CD8-positive, alpha-beta memory T cell (primary cell): ENCODE data around the gene ZIC2. TPM values are rescaled to one million over a fixed set of nuclear protein-coding genes. Genes with fewer than 3 reads are reported as not detected.
"Not testable (repeated sequence)": the region's sequence is repeated elsewhere in the genome, so short reads cannot be mapped to it uniquely, and the experiment has no call there.

Experiments
- CTCF ChIA-PET: fragments of 350-600 bp; sonication (Branson Sonifier 250); formaldehyde crosslinking; loops from one replicate; lab custom pipeline; 2021; ENCODE audit warnings: antibody characterized with exemption; lab: Charles Lee
- POLR2A ChIA-PET: fragments of 350-600 bp; sonication (Branson Sonifier 250); formaldehyde crosslinking; loops from one replicate; lab custom pipeline; 2021; ENCODE audit warnings: antibody characterized with exemption; lab: Charles Lee
- DNase-seq, 5 donors: peaks; one replicate each; pipeline versions ENCODE4 v3.0.0 to v3.0.0-alpha.2; 2020 to 2022; ENCODE audit warnings: mixed read lengths in 1 of 5
- H3K27ac ChIP-seq: one replicate; pipeline ENCODE4 v1.7.0; 2013; ENCODE audit warnings: low read depth, mild to moderate bottlenecking, low read length, moderate library complexity
- H3K27me3 ChIP-seq: 2 replicates; pipeline ENCODE4 v1.7.0; 2013; ENCODE audit warnings: low read length, mild to moderate bottlenecking; ENCODE audit not compliant: insufficient read depth, poor library complexity, severe bottlenecking
- H3K36me3 ChIP-seq: 2 replicates; pipeline ENCODE4 v1.7.0; 2013; ENCODE audit warnings: mild to moderate bottlenecking, low read length, moderate library complexity; ENCODE audit not compliant: insufficient read depth
- H3K4me1 ChIP-seq: 2 replicates; pipeline ENCODE4 v1.7.0; 2013; ENCODE audit warnings: mild to moderate bottlenecking, low read length, moderate library complexity; ENCODE audit not compliant: insufficient read depth
- H3K4me3 ChIP-seq: 2 replicates; pipeline ENCODE4 v1.7.0; 2013; ENCODE audit warnings: mild to moderate bottlenecking, low read length
- H3K9me3 ChIP-seq: 2 replicates; pipeline ENCODE4 v1.7.0; 2013; ENCODE audit warnings: mild to moderate bottlenecking, low read length
- H3K27ac Mint-ChIP-seq, 8 donors: one replicate each; pipeline ENCODE4 v1.8.0; 2020 to 2021; ENCODE audit warnings: mixed read lengths in 8 of 8, mild to moderate bottlenecking in 6 of 8, inconsistent platforms in 3 of 8, moderate library complexity in 3 of 8
- H3K27me3 Mint-ChIP-seq, 2 donors: one replicate each; pipeline ENCODE4 v1.8.0; 2020 to 2021; ENCODE audit warnings: mixed read lengths in 2 of 2, mild to moderate bottlenecking in 1 of 2, moderate library complexity in 1 of 2
- H3K36me3 Mint-ChIP-seq, 3 donors: one replicate each; pipeline ENCODE4 v1.8.0; 2020 to 2021; ENCODE audit warnings: mixed read lengths in 3 of 3, inconsistent platforms in 1 of 3, mild to moderate bottlenecking in 1 of 3
- H3K4me1 Mint-ChIP-seq, 3 donors: one replicate each; pipeline ENCODE4 v1.8.0; 2020 to 2021; ENCODE audit warnings: mixed read lengths in 3 of 3, inconsistent platforms in 1 of 3, mild to moderate bottlenecking in 1 of 3
- H3K4me3 Mint-ChIP-seq, 7 donors: one replicate each; pipeline ENCODE4 v1.8.0; 2020 to 2021; ENCODE audit warnings: mixed read lengths in 7 of 7, mild to moderate bottlenecking in 6 of 7, moderate library complexity in 4 of 7, inconsistent platforms in 2 of 7
- H3K9me3 Mint-ChIP-seq, 5 donors: one replicate each; pipeline ENCODE4 v1.8.0; 2020 to 2022; ENCODE audit warnings: mixed read lengths in 5 of 5, mild to moderate bottlenecking in 3 of 5, moderate library complexity in 2 of 5, inconsistent platforms in 1 of 5
- polyA plus RNA-seq: library from polyadenylated mRNA; unstranded; fragments of 300-500 nt; fragmentation: Illumina TruSeq; gene quantifications from one replicate; pipeline ENCODE4 v1.2.3, GENCODE V29; 2021
- total RNA-seq, 2 experiments: library from RNA; stranded (reverse); gene quantifications; one replicate each; pipeline ENCODE4 v1.2.3, GENCODE V29; 2021

ZIC2 gene
- total and polyA plus RNA-seq, 3 experiments from 2014 or later = not detected

DNA sequence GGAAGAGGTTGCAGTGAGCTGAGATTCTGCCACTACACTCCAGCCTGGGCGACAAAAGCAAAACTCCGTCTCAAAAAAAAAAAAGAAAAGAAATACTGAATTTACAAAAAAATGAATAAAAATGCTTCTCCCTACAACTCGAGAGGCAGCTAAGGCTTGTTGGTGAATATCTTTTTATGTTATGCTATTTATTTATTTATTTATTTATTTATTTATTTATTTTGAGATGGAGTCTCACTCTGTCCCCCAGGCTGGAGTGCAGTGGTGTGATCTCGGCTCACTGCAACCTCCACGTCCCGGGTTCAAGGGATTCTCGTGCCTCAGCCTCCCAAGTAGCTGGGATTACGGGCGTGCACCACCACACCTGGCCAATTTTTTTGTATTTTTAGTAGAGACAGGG is 51.1 kb downstream of the ZIC2 start:
- H3K27ac Mint-ChIP-seq, H3K4me1 Mint-ChIP-seq, DNase-seq, H3K9me3 Mint-ChIP-seq, H3K4me3 ChIP-seq, H3K27ac ChIP-seq, H3K36me3 ChIP-seq, H3K4me3 Mint-ChIP-seq, H3K27me3 ChIP-seq, H3K9me3 ChIP-seq, POLR2A ChIA-PET, H3K4me1 ChIP-seq, H3K36me3 Mint-ChIP-seq: not testable (repeated sequence)
- CTCF ChIA-PET = interaction anchor here (0.6 kb wide), 1 partner anchor 11 kb away, joined by 3 read pairs; no protein-coding TSS in a partner anchor
- H3K27me3 Mint-ChIP-seq = peaks cover 7 to 24% of the 10 kb centered on the region in 2 donors

DNA sequence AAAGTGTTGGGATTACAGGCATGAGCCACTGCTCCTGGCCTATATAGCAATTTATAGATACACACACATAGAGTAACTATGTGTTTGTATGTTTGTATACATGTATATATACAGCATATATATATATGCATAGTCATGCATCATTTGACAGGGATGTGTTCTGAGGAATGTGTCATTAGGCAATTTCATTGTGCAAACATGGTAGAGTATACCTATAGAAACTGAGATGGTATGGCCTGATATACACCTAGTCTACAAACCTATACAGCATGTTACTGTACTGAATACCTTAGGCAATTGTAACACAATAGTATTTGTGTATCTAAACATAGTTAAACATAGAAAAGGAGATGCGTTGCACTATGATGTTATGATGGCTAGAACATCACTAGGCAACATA is 54.4 kb downstream of the ZIC2 start:
- ChIA-PET CTCF (no interaction called here), POLR2A (no interaction called here)
- H3K4me1 ChIP-seq = no peaks in the 10 kb centered on the region
- no peaks in the 10 kb centered on the region for H3K9me3 ChIP-seq
- Mint-ChIP-seq H3K27ac (no peak overlapping the region), H3K36me3 (no peaks in the 10 kb centered on the region), H3K4me3 (no peak overlapping the region), H3K4me1 (no peaks in the 10 kb centered on the region), H3K27me3 (peaks cover 5 to 24% of the 10 kb centered on the region in 2 donors), H3K9me3 (no peaks in the 10 kb centered on the region)
- H3K27ac ChIP-seq = no peak overlapping the region
- H3K27me3 ChIP-seq = no peaks in the 10 kb centered on the region
- H3K4me3 ChIP-seq = no peak overlapping the region
- no peak for DNase-seq
- no peaks in the 10 kb centered on the region for H3K36me3 ChIP-seq

Other genes starting within 250 kb of the ZIC2 start
- not detected for gene ZIC5, start 10.0 kb upstream of the ZIC2 start, total RNA-seq
- gene ZIC5, start 10.0 kb upstream of the ZIC2 start, polyA plus RNA-seq = not detected
- 1 to 10 TPM; 6.1 to 6.2 TPM for gene PCCA, start 107.3 kb downstream of the ZIC2 start, total RNA-seq
- 9.5 TPM for gene PCCA, start 107.3 kb downstream of the ZIC2 start, polyA plus RNA-seq